Activated naive CD4-positive, alpha-beta T cell treated with anti-CD3 and anti-CD28 coated beads, Interleukin-2, amount 10 ng/mL, durations not matched to agents 7 days and 5 days (primary cell): ENCODE measurements around the gene HNRNPA3.
"Not testable (repeated sequence)": the region's sequence is repeated elsewhere in the genome, so short reads cannot be mapped to it uniquely, and the experiment has no call there.

Experiments used
- CTCF ChIA-PET: fragments of 350-600 bp; sonication (Branson Sonifier 250); formaldehyde crosslinking; loops from one replicate; lab custom pipeline; 2021; ENCODE audit warnings: antibody characterized with exemption; lab: Charles Lee
- DNase-seq: peaks from one replicate; pipeline ENCODE4 v3.0.0-alpha.2; 2020
- H3K27ac Mint-ChIP-seq: one replicate; pipeline ENCODE4 v1.8.0; 2021; ENCODE audit warnings: mild to moderate bottlenecking, moderate library complexity, mixed read lengths
- H3K27me3 Mint-ChIP-seq: one replicate; pipeline ENCODE4 v1.8.0; 2021; ENCODE audit warnings: mild to moderate bottlenecking, mixed read lengths
- H3K36me3 Mint-ChIP-seq: one replicate; pipeline ENCODE4 v1.8.0; 2021; ENCODE audit warnings: mixed read lengths
- H3K4me1 Mint-ChIP-seq: one replicate; pipeline ENCODE4 v1.8.0; 2021; ENCODE audit warnings: mixed read lengths
- H3K4me3 Mint-ChIP-seq: one replicate; pipeline ENCODE4 v1.8.0; 2021; ENCODE audit warnings: mild to moderate bottlenecking, moderate library complexity, mixed read lengths
- H3K9me3 Mint-ChIP-seq: one replicate; pipeline ENCODE4 v1.8.0; 2021; ENCODE audit warnings: mixed read lengths

HNRNPA3 gene

DNA sequence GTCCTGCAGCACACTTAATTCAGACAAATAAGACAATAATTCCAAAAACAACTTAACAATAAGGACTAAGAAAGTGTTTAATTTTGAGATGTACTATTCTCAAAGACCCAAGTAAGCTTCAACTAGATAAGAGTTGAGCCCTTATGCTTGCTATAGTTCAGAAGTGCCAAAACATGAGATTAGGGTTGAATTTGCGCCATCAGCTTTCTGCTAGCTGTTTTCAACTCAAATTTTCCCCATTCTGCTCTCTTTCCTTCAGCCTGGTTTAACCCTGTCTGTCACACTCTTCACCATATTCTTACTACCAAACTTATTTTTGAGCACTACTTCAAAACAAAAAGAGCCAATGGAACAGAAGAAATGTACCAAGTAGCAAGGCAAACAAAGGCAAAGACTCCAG is 47.8 kb downstream of the HNRNPA3 start:
- CTCF ChIA-PET: interaction anchor here (0.7 to 1.3 kb wide), 6 partner anchors 9 to 413 kb away, joined by 3 to 4 read pairs (median 3); no protein-coding TSS in a partner anchor
- H3K4me3 Mint-ChIP-seq: peak overlapping the region; percentile 0
- H3K27me3 Mint-ChIP-seq: peaks cover 3% of the 10 kb centered on the region
- H3K9me3 Mint-ChIP-seq: peaks cover 4% of the 10 kb centered on the region
- H3K36me3 Mint-ChIP-seq: peaks cover 57% of the 10 kb centered on the region
- H3K4me1 Mint-ChIP-seq: peaks cover 63% of the 10 kb centered on the region
- DNase-seq: no peak
- H3K27ac Mint-ChIP-seq: no peak overlapping the region

DNA sequence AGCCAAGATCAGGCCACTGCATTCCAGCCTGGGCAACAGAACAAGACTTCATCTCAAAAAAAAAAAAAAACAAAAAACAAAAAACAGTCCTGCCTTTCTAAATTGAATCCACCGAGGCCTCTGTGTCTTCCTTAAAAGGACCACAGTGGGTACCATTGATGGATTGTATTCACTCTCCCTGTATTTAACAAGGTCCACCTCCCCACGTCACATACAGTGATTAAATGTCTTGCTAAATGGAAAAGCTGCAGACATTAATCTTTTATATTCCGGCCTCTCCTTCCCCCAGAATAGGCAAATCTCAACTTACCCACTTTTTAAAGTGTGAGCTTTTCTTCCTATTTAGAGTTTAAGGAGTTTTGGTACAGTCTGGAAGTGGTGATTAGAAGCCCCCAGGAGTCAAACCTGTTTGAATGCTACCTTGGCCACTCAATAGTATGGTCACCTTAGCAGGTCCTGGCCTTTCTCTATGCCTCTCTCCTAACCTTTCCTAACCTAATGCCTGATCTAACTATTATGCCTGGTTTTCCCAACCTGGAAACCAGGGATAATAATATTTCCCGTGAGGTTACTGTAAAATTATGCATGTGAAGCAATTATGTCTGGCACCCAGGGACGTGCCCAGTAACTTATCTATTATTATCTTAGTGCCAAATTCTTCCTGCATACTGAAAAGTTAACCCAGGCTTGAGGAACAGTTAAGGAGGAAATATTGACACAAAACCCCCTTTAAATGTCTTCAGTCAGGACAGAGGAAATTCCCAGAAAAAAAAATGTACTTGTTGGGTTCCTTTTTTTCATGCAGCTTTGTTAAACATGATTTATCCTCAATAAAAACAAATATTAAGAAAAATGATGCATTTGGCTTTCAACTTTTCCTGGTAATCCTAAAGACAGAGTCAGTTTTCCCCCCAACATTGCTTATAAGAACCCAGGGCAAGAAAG is 48.8 kb downstream of the HNRNPA3 start:
- CTCF ChIA-PET: interaction anchor here (1.3 to 5.4 kb wide), 3 partner anchors 22 to 97 kb away, joined by 3 to 56 read pairs (median 3); no protein-coding TSS in a partner anchor
- H3K27me3 Mint-ChIP-seq: peaks cover 3% of the 10 kb centered on the region
- peak overlapping the region; percentile 98 for H3K4me3 Mint-ChIP-seq
- H3K4me1 Mint-ChIP-seq: peaks cover 62% of the 10 kb centered on the region
- DNase-seq: no peak
- H3K27ac Mint-ChIP-seq: peak overlapping the region; percentile 99
- H3K9me3 Mint-ChIP-seq: peaks cover 4% of the 10 kb centered on the region
- H3K36me3 Mint-ChIP-seq: peaks cover 50% of the 10 kb centered on the region

DNA sequence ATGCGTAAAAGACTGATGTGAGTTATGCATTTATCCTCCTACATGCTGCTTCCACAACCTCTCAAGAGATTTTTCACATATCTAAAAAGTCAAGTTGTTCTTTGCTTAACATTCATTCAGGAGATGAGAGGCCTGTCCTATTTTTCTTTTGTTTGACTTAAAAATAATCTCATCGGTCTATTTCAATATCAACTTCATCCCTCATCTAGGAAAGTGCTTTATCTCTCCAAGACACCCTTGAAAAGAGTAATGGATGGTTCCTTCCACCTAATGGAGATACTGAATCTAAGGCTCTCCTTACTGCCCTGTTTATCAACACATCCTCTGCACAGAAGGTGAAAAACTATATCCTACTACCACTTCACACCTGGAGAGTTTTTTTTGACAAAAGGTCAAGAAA is 49.5 kb downstream of the HNRNPA3 start:
- Mint-ChIP-seq H3K4me1 (peaks cover 62% of the 10 kb centered on the region), H3K27me3 (peaks cover 3% of the 10 kb centered on the region), H3K4me3 (peak overlapping the region; percentile 98)

DNA sequence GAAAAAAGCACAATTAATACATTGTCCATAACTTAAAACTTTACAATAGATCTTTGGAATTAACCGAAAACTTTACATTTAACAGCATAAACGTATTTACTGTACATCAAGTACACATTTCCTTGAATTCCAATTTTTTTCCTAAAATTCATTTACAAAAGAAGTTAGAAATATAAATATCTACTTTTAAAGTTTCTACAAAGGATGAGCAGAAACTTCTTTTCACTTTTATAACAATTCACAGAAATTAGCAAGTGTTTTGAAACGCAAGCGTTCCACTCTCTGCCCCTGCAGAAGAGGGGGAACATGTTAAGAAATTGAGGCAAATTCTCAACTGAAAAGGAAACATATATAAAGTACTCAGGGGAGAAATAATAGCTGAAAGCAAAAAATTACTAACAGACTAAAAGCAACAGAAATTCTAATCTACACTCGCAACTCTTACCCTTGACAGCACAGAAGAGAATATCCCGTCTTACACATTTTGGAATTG is 50.4 kb downstream of the HNRNPA3 start:
- Mint-ChIP-seq H3K36me3 (peaks cover 42% of the 10 kb centered on the region), H3K27ac (peak overlapping the region; percentile 99), H3K9me3 (peaks cover 4% of the 10 kb centered on the region), H3K27me3 (peaks cover 3% of the 10 kb centered on the region), H3K4me3 (peak overlapping the region; percentile 98), H3K4me1 (peaks cover 63% of the 10 kb centered on the region)
- DNase-seq: no peak
- CTCF ChIA-PET: interaction anchor here (0.6 to 5.8 kb wide), 24 partner anchors 8 to 286 kb away, joined by 3 to 120 read pairs (median 4); partner anchors contain the start of gene HNRNPA3

More for the DNA sequence above, 49.5 kb downstream of the HNRNPA3 start:
- Mint-ChIP-seq H3K9me3 (peaks cover 4% of the 10 kb centered on the region), H3K36me3 (peaks cover 43% of the 10 kb centered on the region), H3K27ac (peak overlapping the region; percentile 99)
- no peak for DNase-seq
- CTCF ChIA-PET: interaction anchor here (0.7 to 5.4 kb wide), 5 partner anchors 27 to 287 kb away, joined by 3 to 56 read pairs (median 3); no protein-coding TSS in a partner anchor

DNA sequence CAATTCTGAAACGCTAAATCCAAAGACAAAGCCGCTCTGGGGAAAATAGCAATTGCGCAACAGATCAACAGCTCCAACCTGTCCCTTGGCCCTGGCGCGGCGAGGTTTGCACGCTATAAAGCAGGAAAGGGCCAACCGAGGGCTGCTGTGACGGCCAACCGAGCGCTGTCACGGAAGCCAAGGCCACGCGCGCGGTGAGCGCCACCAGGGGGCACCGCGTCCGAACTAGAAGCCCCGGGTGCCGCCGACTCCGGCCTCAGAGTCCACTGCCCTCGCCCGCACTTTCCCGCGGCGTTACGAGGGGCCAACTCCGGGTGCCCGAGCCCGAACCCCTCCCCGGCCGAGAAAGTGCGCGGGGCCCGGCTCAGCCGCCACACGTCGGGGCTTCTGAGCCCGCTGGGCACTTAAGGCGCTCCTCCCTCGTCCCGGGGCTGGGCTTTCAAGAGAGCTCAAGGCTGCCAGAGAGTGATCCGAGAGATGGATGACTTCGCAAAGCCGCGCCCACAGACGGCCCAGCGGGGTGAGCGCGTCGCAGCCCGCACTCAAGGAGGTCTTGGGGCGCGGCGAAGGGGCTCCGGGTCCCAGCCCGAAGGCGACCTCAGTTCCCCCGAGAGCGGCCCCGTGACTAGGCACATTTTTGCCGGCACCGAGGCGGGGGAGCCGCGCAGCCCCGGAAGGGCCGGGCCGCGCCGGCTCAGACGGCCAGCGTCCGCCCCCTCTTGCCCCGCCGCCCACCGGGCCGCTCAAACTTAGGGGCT is 51.0 kb downstream of the HNRNPA3 start:
- H3K27ac Mint-ChIP-seq: peak overlapping the region; percentile 100
- peak; percentile 96 for DNase-seq
- H3K27me3 Mint-ChIP-seq: peaks cover 3% of the 10 kb centered on the region
- H3K36me3 Mint-ChIP-seq: peaks cover 39% of the 10 kb centered on the region
- H3K9me3 Mint-ChIP-seq: no peaks in the 10 kb centered on the region
- H3K4me3 Mint-ChIP-seq: peak overlapping the region; percentile 98
- CTCF ChIA-PET: interaction anchor here (0.7 to 5.8 kb wide), 26 partner anchors 9 to 152 kb away, joined by 3 to 120 read pairs (median 4); partner anchors contain the start of gene HNRNPA3
- H3K4me1 Mint-ChIP-seq: peaks cover 62% of the 10 kb centered on the region

DNA sequence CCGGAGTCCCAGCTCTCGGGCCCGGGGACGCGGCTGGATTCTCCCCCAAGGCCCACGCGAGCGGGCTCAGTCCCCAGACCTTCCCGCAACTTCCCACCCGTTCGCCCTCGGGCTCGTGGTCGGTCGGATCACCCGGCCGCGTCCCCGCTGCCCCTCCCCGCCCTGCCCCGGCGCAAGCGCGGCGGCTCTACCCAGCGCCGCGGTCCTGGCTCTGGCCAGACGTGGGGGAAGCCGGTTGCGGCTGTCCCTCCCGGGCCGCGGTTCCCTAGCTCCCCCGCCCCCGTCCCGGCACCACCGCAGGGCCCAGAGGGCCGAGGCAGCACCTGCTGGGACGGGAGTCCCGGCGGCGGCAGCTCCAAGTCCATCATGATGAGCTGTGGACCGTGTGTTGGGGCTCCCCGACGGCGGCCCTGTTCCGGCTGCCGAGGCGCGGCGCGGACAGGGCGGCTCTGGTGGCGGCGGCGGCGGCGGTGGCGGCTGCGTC is 51.7 kb downstream of the HNRNPA3 start:
- Mint-ChIP-seq H3K4me3 (peak overlapping the region; percentile 98), H3K36me3 (peaks cover 34% of the 10 kb centered on the region), H3K27ac (peak overlapping the region; percentile 100), H3K4me1 (peaks cover 57% of the 10 kb centered on the region), H3K27me3 (peaks cover 3% of the 10 kb centered on the region), H3K9me3 (no peaks in the 10 kb centered on the region)
- no peak for DNase-seq
- CTCF ChIA-PET: interaction anchor here (0.8 to 5.8 kb wide), 24 partner anchors 9 to 152 kb away, joined by 3 to 120 read pairs (median 6); partner anchors contain the start of gene HNRNPA3

DNA sequence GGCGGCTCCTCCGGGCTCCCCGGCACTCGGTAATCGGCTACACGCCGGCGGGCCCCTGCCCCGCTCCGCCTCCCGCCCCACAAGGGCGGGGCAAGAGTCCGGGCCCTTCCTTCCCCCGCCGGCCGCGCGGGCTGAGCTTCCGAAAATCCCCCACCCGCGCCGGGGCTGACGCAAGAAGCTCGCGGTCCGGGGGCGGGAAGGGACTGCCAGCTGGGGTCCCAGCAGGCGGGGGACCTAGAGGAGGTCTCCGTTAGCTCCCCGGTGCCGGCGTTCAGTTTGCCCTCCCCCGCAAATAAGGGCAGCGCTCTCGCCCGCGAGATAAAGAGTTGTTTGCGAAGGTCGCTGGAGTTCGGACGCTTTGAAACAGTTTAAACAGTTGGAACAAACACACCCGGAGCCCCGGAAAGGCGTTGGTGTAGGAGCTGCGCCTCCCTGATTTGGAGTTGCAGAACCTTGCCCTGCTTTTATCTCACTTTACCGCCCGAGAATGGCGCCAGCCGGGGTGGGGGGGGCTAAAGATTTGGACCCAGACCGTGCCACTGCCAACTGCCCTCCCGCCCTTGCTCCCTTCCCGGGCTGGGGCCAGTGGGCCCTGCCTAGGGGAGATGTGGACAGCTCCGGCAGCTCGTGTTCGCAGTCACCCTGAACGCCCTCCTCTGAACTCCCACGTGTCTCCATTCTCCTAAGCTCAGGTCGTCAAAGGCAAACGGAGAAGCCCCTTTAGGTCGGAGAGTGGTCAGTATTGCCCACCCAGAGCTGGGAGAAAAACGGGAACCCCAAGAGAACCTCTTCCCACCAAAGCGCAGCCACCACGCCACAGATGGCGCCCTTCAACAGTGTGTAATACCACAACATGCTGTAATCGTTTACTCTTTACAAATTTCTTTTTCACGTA is 52.3 kb downstream of the HNRNPA3 start, which contains the start of gene NFE2L2:
TSS of gene NFE2L2 (minus strand) at position 35 of the 895 bp plus-strand sequence. CDS start 151 bp downstream, outside the sequence.
- H3K4me3 Mint-ChIP-seq: peak within 1 kb of the TSS; percentile 98
- peaks cover 3% of the 10 kb centered on the region for H3K27me3 Mint-ChIP-seq
- peaks cover 34% of the 10 kb centered on the region for H3K36me3 Mint-ChIP-seq
- DNase-seq: peak; percentile 94
- H3K9me3 Mint-ChIP-seq: no peaks in the 10 kb centered on the region
- H3K27ac Mint-ChIP-seq: peak within 1 kb of the TSS; percentile 100
- peaks cover 57% of the 10 kb centered on the region for H3K4me1 Mint-ChIP-seq
- CTCF ChIA-PET: interaction anchor here (0.8 to 5.8 kb wide), 16 partner anchors 8 to 103 kb away, joined by 3 to 120 read pairs (median 7); partner anchors contain the start of gene HNRNPA3

DNA sequence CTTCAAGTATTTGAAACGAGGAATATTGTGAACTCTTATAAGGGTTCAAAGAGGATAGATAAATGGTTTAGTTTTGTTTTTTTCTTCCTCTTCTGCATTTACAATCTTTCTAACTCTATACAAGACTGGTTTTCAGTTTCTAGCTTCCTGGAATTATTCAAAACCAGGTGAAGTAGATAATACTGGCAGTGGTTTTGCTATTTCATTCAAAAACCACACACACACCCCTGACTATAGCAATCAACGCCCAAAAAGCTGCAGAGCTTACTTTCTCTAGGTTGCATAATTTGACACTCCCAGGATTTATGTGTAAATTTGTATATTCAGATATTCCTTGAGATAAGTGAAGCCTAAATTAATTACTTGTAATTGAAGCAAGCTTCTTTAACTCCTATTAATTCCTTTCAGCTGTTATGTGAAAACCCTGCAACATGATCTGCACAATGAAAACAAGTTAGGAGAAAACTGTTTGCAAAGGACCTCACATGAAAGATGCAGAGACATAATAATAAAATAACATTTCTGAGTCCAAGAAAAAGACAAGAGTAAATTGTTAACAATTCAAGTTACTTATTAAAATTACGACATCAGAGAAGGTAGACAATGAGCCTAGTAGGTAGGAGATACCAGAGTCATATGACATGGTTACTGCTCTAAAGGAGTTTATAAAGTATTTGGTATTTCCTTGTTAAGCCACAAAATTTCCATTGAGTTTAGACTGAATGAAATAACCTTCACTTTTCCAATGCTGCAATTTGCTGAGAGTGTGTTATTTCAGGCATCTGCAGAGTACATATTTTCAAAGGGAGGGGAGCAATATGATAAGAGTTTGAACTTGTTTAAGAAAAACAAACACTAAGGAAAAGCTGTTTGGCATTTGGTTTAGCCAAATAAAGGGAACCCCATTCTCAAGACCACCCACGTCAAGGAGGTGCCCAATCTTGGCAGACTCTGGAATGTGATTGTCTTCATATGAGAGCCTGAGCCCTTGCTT is 53.5 kb downstream of the HNRNPA3 start:
- CTCF ChIA-PET: interaction anchor here (1.1 to 5.8 kb wide), 10 partner anchors 19 to 104 kb away, joined by 3 to 120 read pairs (median 9); partner anchors contain the start of gene HNRNPA3
- Mint-ChIP-seq H3K27ac (peak overlapping the region; percentile 100), H3K9me3 (no peaks in the 10 kb centered on the region), H3K4me1 (peaks cover 56% of the 10 kb centered on the region), H3K36me3 (peaks cover 27% of the 10 kb centered on the region), H3K27me3 (peaks cover 3% of the 10 kb centered on the region), H3K4me3 (peak overlapping the region; percentile 98)
- DNase-seq: no peak

DNA sequence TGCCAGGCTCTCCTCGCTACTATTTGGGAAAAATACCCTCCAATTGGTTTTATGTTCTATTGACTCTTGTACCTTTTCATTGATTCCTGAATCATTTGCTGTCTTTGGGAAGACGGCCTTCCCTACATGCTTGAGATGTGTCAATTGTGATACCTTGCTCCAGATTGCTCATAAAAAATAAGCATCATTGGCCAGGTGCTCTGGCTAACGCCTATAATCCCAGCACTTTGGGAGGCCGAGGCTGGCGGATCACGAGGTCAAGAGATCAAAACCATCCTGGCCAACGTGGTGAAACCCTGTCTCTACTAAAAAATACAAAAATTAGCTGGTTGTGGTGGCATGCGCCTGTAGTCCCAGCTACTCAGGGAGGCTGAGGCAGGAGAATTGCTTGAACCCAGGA is 54.4 kb downstream of the HNRNPA3 start:
- peaks cover 21% of the 10 kb centered on the region for H3K36me3 Mint-ChIP-seq
- H3K9me3 Mint-ChIP-seq, H3K4me3 Mint-ChIP-seq, H3K27me3 Mint-ChIP-seq, DNase-seq: not testable (repeated sequence)
- H3K4me1 Mint-ChIP-seq: peaks cover 48% of the 10 kb centered on the region
- peak overlapping the region; percentile 100 for H3K27ac Mint-ChIP-seq
- CTCF ChIA-PET: interaction anchor here (1.2 to 5.8 kb wide), 4 partner anchors 22 to 69 kb away, joined by 3 to 120 read pairs (median 12); no protein-coding TSS in a partner anchor

DNA sequence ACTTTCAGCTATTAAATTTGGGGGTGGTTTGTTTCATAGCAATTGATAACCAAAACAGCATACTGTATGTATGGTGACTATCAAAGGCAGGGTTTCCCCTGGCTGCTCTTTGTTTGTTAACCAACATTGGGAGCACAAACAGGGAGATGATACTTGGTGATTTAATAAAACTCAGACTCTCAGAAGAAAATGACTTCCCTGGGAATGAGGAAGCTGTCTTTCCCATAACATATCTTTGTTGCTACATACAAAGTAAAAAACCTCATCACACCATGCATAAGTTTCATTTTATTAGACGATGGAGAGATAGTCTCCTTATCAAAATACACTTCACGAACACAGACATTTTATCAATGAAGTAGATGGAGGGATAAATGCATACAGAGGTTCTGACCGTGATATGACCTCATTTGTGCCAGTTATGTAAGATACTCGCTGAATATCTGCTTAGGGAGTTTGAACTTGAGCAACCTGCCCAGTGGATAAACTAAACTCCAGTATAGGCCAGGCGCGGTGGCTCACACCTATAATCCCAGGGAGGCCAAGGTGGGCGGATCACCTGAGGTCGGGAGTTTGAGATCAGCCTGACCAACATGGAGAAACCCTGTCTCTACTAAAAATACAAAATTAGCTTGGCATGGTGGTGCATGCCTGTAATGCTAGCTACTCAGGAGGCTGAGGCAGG is 55.7 kb downstream of the HNRNPA3 start:
- Mint-ChIP-seq H3K9me3 (no peaks in the 10 kb centered on the region), H3K4me3 (no peak overlapping the region), H3K36me3 (peaks cover 9% of the 10 kb centered on the region), H3K27me3 (peaks cover 3% of the 10 kb centered on the region), H3K4me1 (peaks cover 52% of the 10 kb centered on the region), H3K27ac (no peak overlapping the region)
- DNase-seq: no peak
- CTCF ChIA-PET: interaction anchor here (0.5 to 5.8 kb wide), 4 partner anchors 20 to 347 kb away, joined by 3 to 120 read pairs (median 8); no protein-coding TSS in a partner anchor

DNA sequence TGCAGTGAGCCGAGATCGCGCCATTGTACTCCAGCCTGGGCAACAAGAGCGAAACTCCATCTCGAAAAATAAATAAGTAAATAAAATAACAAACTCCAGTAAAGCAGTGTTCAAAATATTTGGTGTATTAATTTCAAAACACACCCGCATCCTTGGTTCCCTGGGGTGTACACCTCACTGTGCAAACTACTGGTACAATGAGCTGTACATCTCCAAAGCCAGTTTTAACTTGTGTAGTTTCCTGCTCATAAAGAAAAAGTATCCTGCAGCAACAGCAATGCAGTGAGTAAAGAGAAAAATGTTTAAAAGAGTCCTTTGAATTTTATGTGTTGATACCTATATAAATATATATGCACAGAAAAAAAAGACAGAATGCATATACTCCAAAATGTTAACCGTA is 56.3 kb downstream of the HNRNPA3 start:
- CTCF ChIA-PET: interaction anchor here (0.8 to 3.5 kb wide), 2 partner anchors 20 to 104 kb away, joined by 3 to 14 read pairs; no protein-coding TSS in a partner anchor
- no peak for DNase-seq
- Mint-ChIP-seq H3K4me3 (no peak overlapping the region), H3K9me3 (no peaks in the 10 kb centered on the region), H3K36me3 (peaks cover 9% of the 10 kb centered on the region), H3K27ac (no peak overlapping the region), H3K27me3 (peaks cover 3% of the 10 kb centered on the region), H3K4me1 (peaks cover 52% of the 10 kb centered on the region)
